ENCODE measurements around the gene GDNF.

GRCh38 chr5:37787742-37788141 is 52.1 kb downstream of the GDNF start:
- TF ChIP-seq CTCF (conservative IDR thresholded peaks at IDR 0.05 in 1 of 2, IDR thresholded peaks at IDR 0.05 in 1 of 2; ENCODE audit: low read depth in 1 of 2, low read length in 2 of 2) (no peak), EZH2 (IDR thresholded peaks at IDR 0.05; ENCODE audit: low read length, missing control alignments) (no peak)

Measured in fibroblast of lung (primary cell).